Ascending aorta (tissue), 2 donors: ENCODE results near the gene RAP1A. TPM values are rescaled to one million over a fixed set of nuclear protein-coding genes. Genes with fewer than 3 reads are reported as not detected.

Experiments
- DNase-seq, 2 donors: peaks; one replicate each; pipeline ENCODE4 v3.0.0-alpha.2; 2019; ENCODE audit warnings: low spot score in 2 of 2
- H3K27ac ChIP-seq, 2 donors: fragments of 200-600 bp; sonication (generic); one replicate each; pipeline ENCODE4 v1.5.1; 2016 to 2017; ENCODE audit warnings: mild to moderate bottlenecking in 1 of 2
- H3K27me3 ChIP-seq: fragments of 200-600 bp; sonication (generic); one replicate; pipeline ENCODE4 v1.5.1; 2017
- H3K36me3 ChIP-seq, 2 donors: fragments of 200-600 bp; sonication (generic); one replicate each; pipeline ENCODE4 v1.5.1; 2016
- H3K4me1 ChIP-seq, 2 donors: fragments of 200-600 bp; sonication (generic); one replicate each; pipeline ENCODE4 v1.5.1; 2016 to 2017; ENCODE audit warnings: mild to moderate bottlenecking in 1 of 2
- H3K4me3 ChIP-seq, 2 donors: fragments of 200-600 bp; sonication (generic); one replicate each; pipeline ENCODE4 v1.5.1; 2016 to 2017; ENCODE audit warnings: mild to moderate bottlenecking in 1 of 2
- H3K9me3 ChIP-seq, 2 donors: fragments of 200-600 bp; sonication (generic); one replicate each; pipeline ENCODE4 v1.5.1; 2016
- intact Hi-C: fragments of 100-400 bp; cut with DNase I; formaldehyde crosslinking; loops from one replicate; pipeline ENCODE4 v1.15.1; 2023
- total RNA-seq: library from RNA; depleted of rRNA; stranded (reverse); fragments of >200 nt; gene quantifications from one replicate; pipeline ENCODE4 v1.1.0, GENCODE V29; 2016
- TF ChIP-seq, protein P1 (sequence below), 3 experiments: fragments of 200-600 bp in 2 of 3; fragments of 450-650 bp in 1 of 3; sonication (generic) in 2 of 3; IDR thresholded peaks; one replicate each; pipeline ENCODE4 v1.5.1; 2016 to 2019; ENCODE audit warnings: antibody characterized with exemption in 3 of 3, mild to moderate bottlenecking in 1 of 3, moderate library complexity in 1 of 3

Gene RAP1A
- total RNA-seq, 1 donor from 2014 or later, result 44.1 TPM

DNA sequence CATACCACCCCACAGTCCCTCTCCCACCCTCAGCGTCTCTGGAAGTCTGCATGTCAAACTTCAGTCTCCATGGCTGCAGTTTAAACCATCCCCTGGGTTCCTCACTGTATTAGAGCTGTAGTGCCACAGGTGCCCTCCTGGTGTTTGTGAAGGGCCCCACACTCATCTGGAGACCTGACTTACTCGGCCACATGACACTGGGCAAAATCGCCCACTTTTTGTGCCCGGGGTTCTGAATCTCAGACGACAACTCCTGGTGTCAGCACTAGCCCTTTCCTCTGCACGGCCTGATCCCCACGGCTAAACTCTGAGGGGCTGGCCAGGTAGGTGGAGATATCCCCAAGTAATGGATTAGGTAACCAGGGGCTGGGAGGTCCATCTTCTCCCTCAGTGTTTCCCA, 113.1 kb downstream of the RAP1A start:
- H3K27ac ChIP-seq, result peak overlapping the region in 1 of 2 donors; percentile 47
- TF ChIP-seq, protein P1, sequence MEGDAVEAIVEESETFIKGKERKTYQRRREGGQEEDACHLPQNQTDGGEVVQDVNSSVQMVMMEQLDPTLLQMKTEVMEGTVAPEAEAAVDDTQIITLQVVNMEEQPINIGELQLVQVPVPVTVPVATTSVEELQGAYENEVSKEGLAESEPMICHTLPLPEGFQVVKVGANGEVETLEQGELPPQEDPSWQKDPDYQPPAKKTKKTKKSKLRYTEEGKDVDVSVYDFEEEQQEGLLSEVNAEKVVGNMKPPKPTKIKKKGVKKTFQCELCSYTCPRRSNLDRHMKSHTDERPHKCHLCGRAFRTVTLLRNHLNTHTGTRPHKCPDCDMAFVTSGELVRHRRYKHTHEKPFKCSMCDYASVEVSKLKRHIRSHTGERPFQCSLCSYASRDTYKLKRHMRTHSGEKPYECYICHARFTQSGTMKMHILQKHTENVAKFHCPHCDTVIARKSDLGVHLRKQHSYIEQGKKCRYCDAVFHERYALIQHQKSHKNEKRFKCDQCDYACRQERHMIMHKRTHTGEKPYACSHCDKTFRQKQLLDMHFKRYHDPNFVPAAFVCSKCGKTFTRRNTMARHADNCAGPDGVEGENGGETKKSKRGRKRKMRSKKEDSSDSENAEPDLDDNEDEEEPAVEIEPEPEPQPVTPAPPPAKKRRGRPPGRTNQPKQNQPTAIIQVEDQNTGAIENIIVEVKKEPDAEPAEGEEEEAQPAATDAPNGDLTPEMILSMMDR (IDR thresholded peaks at IDR 0.05), result no peak
- intact Hi-C loops, result loop anchor here (10.0 kb wide), 1 partner anchor 972 kb away; the partner anchor contains the start of gene RHOC
- no peaks in the 10 kb centered on the region for H3K27me3 ChIP-seq
- no peak overlapping the region for H3K4me3 ChIP-seq
- peaks cover 0 to 15% of the 10 kb centered on the region in 2 donors for H3K4me1 ChIP-seq
- H3K36me3 ChIP-seq, result peaks cover 0 to under 1% of the 10 kb centered on the region in 2 donors
- no peaks in the 10 kb centered on the region for H3K9me3 ChIP-seq
- peak in 1 of 2 donors; percentile 60 for DNase-seq

DNA sequence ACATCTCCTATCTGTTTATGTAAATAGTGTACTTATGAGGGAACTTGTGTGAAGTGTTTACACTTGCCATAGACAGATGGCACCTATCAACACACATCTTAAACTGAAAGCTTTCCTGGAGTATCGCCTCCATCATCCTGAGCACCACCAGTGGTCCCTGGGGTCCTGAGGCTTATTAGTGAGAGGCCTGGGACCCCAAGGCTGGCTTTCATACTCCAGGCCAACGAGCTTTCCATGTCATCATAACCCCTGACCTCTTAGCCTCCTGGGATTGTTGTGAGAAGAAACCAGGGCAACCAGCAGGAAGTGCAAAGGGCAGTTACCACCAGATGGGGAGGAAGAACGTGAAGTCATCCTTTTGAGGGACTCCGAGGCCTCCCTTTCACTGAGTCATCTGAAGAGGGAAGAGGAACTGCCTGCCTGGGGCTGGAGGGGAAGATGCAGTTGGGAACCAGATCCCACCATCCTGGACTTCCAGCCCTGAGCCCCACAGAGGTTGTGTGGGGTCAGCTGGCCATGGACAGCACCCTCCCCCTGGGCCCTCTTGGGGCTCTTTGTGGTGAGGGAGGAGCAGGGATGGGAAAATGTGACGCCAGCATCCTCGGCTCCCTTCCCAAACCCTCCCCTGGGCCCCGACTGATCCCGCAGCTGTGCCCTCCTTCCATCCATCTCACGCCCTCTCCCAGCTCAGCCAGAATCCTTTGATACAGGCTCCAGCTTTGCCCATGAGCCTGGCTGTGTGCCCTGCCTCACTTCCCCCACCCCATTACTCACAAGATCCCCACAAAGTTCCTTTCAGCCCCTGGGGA, 113.8 kb downstream of the RAP1A start:
- Histone ChIP-seq H3K27me3 (no peaks in the 10 kb centered on the region), H3K36me3 (no peaks in the 10 kb centered on the region), H3K9me3 (no peaks in the 10 kb centered on the region), H3K4me1 (peaks cover 0 to 19% of the 10 kb centered on the region in 2 donors), H3K27ac (peak overlapping the region; percentile 38 to 47), H3K4me3 (no peak overlapping the region)
- TF ChIP-seq, protein P1 (IDR thresholded peaks at IDR 0.05), result no peak
- DNase-seq, result peak in 1 of 2 donors; percentile 78
- intact Hi-C loops, result loop anchor here (10.0 kb wide), 1 partner anchor 971 kb away; the partner anchor contains the start of gene RHOC

DNA sequence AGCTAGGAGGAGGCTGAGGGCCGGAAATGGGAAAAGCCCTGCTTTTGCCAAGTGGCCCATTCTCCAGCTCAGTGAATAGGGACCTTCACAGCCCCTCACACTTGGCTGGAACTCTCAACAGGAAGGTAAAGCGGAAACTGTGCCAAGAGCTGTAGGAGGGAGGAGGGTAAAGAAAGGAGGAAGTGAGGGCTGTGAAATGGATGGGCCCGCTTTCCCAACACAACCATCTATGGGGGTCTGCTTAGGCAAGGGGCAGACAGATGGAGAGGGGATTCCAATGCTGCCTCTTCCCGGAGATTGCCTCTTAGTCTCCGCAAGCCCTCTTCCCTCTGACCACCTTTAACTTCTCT, 114.4 kb downstream of the RAP1A start:
- Histone ChIP-seq H3K27me3 (no peaks in the 10 kb centered on the region), H3K4me3 (no peak overlapping the region), H3K9me3 (no peaks in the 10 kb centered on the region), H3K4me1 (peaks cover 0 to 19% of the 10 kb centered on the region in 2 donors), H3K27ac (peak overlapping the region; percentile 38 to 47), H3K36me3 (no peaks in the 10 kb centered on the region)
- DNase-seq, result no peak
- intact Hi-C loops, result loop anchor here (10.0 kb wide), 1 partner anchor 971 kb away; the partner anchor contains the start of gene RHOC
- TF ChIP-seq, protein P1 (IDR thresholded peaks at IDR 0.05), result no peak

DNA sequence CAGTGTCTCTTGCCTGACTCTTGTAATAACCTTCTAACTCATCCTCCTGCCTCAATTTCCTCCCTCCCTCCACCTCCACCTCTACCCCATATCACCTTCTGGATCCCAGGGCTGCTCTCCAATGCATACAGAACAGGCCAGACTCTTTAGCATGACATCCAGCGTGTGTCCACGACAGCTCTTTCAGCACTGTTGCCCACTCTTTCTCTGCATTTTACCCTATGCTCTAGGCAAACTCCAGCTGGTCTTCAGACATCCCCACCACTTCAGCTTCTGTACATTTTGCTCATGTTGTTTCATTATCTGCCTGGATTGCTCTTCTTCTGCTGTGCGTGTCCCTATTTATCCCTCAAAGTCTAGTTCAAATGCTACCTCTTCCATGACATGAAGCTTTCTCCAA, 114.8 kb downstream of the RAP1A start:
- intact Hi-C loops, result loop anchor here (10.0 kb wide), 1 partner anchor 970 kb away; the partner anchor contains the start of gene RHOC

DNA sequence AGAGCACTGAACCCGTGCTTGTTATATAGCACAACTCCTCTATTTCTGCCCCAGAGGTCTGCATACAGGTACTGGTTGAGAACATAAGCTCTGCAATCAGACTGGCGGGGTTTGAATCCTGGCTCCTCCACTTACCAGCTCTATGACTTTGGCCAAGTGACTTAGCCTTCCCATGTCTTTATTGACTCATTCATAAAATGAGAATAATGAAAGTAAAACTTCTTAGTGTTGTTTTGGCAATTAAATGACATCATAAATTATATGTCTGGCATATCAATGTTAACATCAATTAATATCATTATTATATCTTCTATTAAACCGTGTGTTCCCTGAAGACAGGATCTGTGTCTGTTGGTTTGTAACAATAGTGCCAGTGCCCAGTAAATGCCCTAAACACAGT, 115.3 kb downstream of the RAP1A start:
- intact Hi-C loops, result loop anchor here (5.0 to 10.0 kb wide), 2 partner anchors 143 to 970 kb away; partner anchors contain the start of gene RHOC
- H3K9me3 ChIP-seq, result no peaks in the 10 kb centered on the region
- H3K4me3 ChIP-seq, result no peak overlapping the region
- no peaks in the 10 kb centered on the region for H3K36me3 ChIP-seq
- H3K27ac ChIP-seq, result no peak overlapping the region
- H3K4me1 ChIP-seq, result peaks cover 0 to 19% of the 10 kb centered on the region in 2 donors
- H3K27me3 ChIP-seq, result no peaks in the 10 kb centered on the region
- no peak for DNase-seq
- TF ChIP-seq, protein P1 (IDR thresholded peaks at IDR 0.05), result no peak

More for the DNA sequence above, 114.8 kb downstream of the RAP1A start:
- H3K27ac ChIP-seq, result no peak overlapping the region
- DNase-seq, result peak in 1 of 2 donors; percentile 48
- no peaks in the 10 kb centered on the region for H3K36me3 ChIP-seq
- H3K4me1 ChIP-seq, result peaks cover 0 to 19% of the 10 kb centered on the region in 2 donors
- TF ChIP-seq, protein P1 (IDR thresholded peaks at IDR 0.05), result no peak
- no peaks in the 10 kb centered on the region for H3K9me3 ChIP-seq
- H3K27me3 ChIP-seq, result no peaks in the 10 kb centered on the region
- no peak overlapping the region for H3K4me3 ChIP-seq
